Epithelial cell of proximal tubule (primary cell): ENCODE results near the gene OR11L1. TPM values are rescaled to one million over a fixed set of nuclear protein-coding genes. Genes with fewer than 3 reads are reported as not detected.

Experiments used
- DNase-seq: peaks from one replicate; pipeline ENCODE4 v3.0.0-alpha.2; 2011; ENCODE audit warnings: low read depth
- H3K4me3 ChIP-seq: 2 replicates; pipeline ENCODE4 v1.5.1; 2011; ENCODE audit warnings: low read depth, mild to moderate bottlenecking, low read length
- total RNA-seq: library from RNA; depleted of rRNA; stranded (reverse); fragments of >200 nt; gene quantifications from 2 replicates; pipeline ENCODE4 v1.2.3, GENCODE V29; 2015
- TF ChIP-seq, protein P1 (sequence below): conservative IDR thresholded peaks from 2 replicates; pipeline ENCODE4 v1.5.1; 2012; ENCODE audit warnings: low read depth, mild to moderate bottlenecking, low read length

OR11L1 gene
- total RNA-seq, 1 donor from 2014 or later = not detected

DNA sequence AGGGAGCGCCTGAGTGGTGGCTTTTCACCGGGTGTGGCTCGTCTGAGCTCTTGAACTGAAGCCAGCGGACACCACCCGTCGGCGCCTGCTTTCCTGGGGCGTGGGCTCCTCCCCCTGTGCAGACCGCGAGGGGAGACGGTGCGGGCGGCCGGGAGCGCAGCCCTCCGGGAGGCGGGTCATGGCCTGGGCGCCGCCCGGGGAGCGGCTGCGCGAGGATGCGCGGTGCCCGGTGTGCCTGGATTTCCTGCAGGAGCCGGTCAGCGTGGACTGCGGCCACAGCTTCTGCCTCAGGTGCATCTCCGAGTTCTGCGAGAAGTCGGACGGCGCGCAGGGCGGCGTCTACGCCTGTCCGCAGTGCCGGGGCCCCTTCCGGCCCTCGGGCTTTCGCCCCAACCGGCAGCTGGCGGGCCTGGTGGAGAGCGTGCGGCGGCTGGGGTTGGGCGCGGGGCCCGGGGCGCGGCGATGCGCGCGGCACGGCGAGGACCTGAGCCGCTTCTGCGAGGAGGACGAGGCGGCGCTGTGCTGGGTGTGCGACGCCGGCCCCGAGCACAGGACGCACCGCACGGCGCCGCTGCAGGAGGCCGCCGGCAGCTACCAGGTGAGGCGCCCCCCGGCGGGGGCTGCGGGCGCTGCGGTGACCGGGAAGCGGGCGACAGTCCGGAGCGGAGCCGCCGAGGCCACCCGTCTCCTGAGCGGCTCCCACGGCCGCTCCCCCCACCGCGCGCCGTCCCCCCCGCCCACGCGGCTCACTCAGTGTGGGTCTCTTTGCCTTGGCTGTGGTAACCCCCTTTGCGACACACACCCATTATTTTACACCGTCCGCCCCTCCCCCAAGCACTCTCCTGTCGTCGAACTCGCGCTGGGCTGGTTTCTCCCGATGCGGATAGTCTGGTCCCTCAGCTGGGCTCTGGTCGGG, 15.6 kb upstream of the OR11L1 start, which contains the start of gene TRIM58:
TSS of gene TRIM58 (plus strand) at position 119 of the 916 bp plus-strand sequence. CDS start at position 179, 60 bp downstream.
- no peak for DNase-seq
- TF ChIP-seq, protein P1, sequence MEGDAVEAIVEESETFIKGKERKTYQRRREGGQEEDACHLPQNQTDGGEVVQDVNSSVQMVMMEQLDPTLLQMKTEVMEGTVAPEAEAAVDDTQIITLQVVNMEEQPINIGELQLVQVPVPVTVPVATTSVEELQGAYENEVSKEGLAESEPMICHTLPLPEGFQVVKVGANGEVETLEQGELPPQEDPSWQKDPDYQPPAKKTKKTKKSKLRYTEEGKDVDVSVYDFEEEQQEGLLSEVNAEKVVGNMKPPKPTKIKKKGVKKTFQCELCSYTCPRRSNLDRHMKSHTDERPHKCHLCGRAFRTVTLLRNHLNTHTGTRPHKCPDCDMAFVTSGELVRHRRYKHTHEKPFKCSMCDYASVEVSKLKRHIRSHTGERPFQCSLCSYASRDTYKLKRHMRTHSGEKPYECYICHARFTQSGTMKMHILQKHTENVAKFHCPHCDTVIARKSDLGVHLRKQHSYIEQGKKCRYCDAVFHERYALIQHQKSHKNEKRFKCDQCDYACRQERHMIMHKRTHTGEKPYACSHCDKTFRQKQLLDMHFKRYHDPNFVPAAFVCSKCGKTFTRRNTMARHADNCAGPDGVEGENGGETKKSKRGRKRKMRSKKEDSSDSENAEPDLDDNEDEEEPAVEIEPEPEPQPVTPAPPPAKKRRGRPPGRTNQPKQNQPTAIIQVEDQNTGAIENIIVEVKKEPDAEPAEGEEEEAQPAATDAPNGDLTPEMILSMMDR = no peak
- no peak within 1 kb of the TSS for H3K4me3 ChIP-seq

DNA sequence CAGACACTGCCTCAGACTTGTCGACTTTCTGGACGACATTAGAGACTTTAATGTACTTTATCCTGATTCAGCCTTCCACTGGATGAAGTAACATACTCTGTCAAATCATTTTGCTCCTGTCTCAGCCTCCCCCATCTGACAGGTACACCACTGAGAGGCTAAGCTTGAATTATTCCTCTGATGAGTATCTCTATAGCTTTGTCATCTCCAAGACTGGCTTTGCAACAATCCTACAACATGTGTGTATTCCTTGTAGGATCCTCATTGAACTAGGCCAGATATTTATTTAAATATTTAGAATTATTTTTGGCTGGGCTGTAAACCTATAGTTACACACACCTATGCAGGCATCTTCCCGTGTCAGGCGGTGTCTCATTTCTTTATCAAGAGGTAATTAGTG, 14.2 kb upstream of the OR11L1 start:
- DNase-seq = no peak
- TF ChIP-seq, protein P1 = no peak
- no peak overlapping the region for H3K4me3 ChIP-seq

DNA sequence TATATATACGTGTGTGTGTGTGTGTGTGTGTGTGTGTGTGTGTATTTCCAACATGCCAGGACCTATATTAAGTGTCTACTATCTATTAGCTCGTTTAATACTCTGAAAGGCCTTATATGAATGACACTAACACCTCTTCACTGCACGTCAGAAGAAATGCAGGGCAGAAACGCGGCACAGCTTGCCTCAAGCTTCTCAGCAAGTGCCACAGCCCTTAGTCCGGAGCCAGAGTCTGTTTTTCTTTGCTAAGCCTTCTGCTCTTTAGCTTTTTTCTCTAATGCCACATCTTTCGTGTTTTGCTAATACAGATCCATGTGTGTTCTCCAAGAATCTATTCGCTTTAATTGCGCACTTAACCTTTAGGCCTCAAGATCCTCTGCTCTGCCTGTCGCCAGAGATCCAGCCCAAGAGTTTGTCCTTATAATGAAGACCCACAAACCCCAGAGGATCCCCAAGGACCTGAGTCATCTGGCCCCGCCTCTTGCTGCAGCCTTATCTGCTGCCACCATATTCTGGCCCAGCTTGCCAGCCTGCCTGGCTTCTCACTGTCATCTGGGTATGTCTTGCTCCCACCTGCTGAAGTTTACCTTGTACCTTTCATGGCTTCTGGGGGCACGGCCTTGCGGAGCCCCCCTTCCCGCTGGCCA, 13.3 kb upstream of the OR11L1 start:
- TF ChIP-seq, protein P1 = no peak
- DNase-seq = no peak
- no peak overlapping the region for H3K4me3 ChIP-seq

DNA sequence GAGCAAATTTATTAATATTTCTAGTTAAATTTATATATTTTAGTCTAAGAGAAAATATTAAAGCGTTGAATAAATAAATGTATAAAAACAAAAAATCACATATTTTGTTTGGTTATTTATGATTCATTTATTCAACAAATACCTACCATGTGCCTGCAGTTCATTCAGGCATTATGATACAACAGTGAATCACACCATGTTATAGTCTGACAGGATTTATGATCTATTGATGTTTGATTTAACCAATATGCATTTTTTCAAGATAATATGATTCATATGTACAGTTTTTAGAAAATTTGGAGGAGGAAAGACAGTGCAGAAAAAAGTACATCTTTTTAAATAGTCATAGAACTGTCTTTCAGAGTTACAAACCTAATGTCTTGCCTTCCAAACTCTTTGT, 7.9 kb upstream of the OR11L1 start:
- TF ChIP-seq, protein P1 = no peak
- no peak for DNase-seq
- no peak overlapping the region for H3K4me3 ChIP-seq

DNA sequence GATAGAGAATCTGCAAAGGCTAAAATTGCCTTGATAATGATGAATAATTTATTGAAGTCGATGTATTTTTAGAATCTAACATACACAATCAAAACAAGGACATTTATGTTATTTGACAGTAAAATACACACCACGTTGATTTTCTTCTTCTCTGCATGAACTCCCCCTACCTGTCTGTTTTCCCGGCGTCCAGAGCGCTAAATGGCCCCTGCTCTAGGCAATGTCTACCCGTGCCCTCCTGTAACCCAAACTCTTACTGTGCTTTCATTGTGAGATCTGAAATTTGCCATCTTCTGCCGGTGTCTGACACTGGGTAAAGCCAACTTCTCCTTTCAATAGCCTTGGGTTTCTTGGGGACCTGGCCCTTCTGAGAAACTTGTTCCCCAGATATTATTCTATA, 6.7 kb upstream of the OR11L1 start:
- no peak for DNase-seq
- TF ChIP-seq, protein P1 = no peak
- no peak overlapping the region for H3K4me3 ChIP-seq

DNA sequence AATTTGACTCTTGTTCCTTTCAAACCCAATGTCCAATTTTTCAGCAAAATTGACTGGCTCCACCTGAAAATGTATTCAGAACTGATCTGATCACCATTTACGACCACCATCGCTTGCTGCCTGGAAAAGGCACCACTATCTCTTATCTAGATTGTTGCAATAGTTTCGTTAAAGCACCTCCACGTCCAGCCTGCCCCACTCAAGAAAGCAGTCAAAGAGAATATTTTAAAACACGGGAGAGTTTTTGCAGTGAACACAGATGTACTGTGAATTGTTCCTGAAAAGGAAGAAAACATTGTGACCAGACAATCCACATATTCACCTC, 4.0 kb upstream of the OR11L1 start:
- no peak overlapping the region for H3K4me3 ChIP-seq
- TF ChIP-seq, protein P1 = no peak
- DNase-seq = no peak
